ENCODE data around the gene KIAA1755. TPM values are rescaled to one million over a fixed set of nuclear protein-coding genes. Genes with fewer than 3 reads are reported as not detected.

The KIAA1755 gene
- total and polyA plus RNA-seq, 9 of the 15 experiments (the other 6 are each of a cell fraction or from before 2014, with no cell fraction given), result not detected

GRCh38 chr20:38249536-38250310 lies 10.8 kb downstream of the KIAA1755 start (continued):
- TF ChIP-seq, protein P1, sequence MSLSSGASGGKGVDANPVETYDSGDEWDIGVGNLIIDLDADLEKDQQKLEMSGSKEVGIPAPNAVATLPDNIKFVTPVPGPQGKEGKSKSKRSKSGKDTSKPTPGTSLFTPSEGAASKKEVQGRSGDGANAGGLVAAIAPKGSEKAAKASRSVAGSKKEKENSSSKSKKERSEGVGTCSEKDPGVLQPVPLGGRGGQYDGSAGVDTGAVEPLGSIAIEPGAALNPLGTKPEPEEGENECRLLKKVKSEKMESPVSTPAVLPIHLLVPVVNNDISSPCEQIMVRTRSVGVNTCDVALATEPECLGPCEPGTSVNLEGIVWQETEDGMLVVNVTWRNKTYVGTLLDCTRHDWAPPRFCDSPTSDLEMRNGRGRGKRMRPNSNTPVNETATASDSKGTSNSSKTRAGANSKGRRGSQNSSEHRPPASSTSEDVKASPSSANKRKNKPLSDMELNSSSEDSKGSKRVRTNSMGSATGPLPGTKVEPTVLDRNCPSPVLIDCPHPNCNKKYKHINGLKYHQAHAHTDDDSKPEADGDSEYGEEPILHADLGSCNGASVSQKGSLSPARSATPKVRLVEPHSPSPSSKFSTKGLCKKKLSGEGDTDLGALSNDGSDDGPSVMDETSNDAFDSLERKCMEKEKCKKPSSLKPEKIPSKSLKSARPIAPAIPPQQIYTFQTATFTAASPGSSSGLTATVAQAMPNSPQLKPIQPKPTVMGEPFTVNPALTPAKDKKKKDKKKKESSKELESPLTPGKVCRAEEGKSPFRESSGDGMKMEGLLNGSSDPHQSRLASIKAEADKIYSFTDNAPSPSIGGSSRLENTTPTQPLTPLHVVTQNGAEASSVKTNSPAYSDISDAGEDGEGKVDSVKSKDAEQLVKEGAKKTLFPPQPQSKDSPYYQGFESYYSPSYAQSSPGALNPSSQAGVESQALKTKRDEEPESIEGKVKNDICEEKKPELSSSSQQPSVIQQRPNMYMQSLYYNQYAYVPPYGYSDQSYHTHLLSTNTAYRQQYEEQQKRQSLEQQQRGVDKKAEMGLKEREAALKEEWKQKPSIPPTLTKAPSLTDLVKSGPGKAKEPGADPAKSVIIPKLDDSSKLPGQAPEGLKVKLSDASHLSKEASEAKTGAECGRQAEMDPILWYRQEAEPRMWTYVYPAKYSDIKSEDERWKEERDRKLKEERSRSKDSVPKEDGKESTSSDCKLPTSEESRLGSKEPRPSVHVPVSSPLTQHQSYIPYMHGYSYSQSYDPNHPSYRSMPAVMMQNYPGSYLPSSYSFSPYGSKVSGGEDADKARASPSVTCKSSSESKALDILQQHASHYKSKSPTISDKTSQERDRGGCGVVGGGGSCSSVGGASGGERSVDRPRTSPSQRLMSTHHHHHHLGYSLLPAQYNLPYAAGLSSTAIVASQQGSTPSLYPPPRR (CRISPR knock-in tag; IDR thresholded peaks at IDR 0.05; ENCODE audit: borderline replicate concordance), result no peak

DNA sequence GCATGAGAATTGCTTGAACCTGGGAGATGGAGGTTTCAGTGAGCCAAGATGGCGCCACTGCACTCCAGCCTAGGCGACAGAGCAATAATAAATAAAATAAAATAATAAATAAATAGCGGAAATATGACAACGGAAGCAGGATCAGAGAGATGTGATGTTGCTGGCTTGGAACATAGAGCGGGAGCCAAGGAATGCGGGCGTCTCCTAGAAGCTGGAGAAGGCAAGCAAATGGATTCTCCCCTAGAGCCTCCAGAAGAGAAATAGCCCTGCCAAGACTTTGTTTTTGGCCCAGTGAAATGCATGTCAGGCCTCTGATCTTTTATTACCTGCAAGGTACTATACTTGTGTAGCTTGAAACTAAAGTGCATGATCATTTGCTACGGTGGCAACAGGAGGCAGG lies 12.4 kb downstream of the KIAA1755 start:
- Histone ChIP-seq H3K4me1 (replicated peaks in 1 of 2; ENCODE audit: control insufficient read depth in 2 of 2, insufficient read depth in 2 of 2, low read length in 2 of 2) (no peaks in the 10 kb centered on the region; a peak in 1 of 5 replicates), H2AFZ (ENCODE audit: low read depth, low read length) (no peak overlapping the region), H3K9me1 (ENCODE audit: control insufficient read depth, insufficient read depth, low read length) (no peaks in the 10 kb centered on the region), H3K4me3 (no peak overlapping the region), H3K79me2 (ENCODE audit: control insufficient read depth, insufficient read depth, low read length) (no peaks in the 10 kb centered on the region), H3K27me3 (ENCODE audit: control insufficient read depth in 2 of 2, insufficient read depth in 2 of 2, low read length in 2 of 2) (peaks cover 4 to 20% of the 10 kb centered on the region in 2 experiments; a peak in 4 of 5 replicates), H3K36me3 (ENCODE audit: control insufficient read depth, insufficient read depth, low read length) (no peaks in the 10 kb centered on the region), H3K27ac (ENCODE audit: extremely low read depth, low read depth, low read length) (no peak overlapping the region), H3K9ac (ENCODE audit: insufficient read depth in 1 of 2, low read depth in 2 of 2, low read length in 2 of 2) (no peak overlapping the region), H3K4me2 (ENCODE audit: insufficient read depth, low read length) (no peak overlapping the region), H4K20me1 (replicated peaks; ENCODE audit: control insufficient read depth, insufficient read depth, low read length) (no peaks in the 10 kb centered on the region), H3K9me3 (replicated peaks; ENCODE audit: control insufficient read depth, insufficient read depth, low read depth, low read length) (peaks cover 9% of the 10 kb centered on the region)
- DNase-seq (ENCODE audit: extremely low read depth in 1 of 4, low spot score in 3 of 4) (no peak), FAIRE-seq (no peak), ATAC-seq (no peak)
- intact Hi-C loops (cut with micrococcal nuclease), result no loop called here
- BruUV-seq (replicated peaks), result no TSS peak
- POLR2A ChIA-PET, result interaction anchor here (0.6 kb wide), 1 partner anchor 140 kb away, joined by 4 read pairs; no protein-coding TSS in a partner anchor
- CTCF ChIA-PET (ENCODE audit: low intra/inter-chr PET ratio), result no interaction called here
- 2% methylated on average over 8 of the region's 8 CpGs for WGBS (ENCODE audit: insufficient coverage, low coverage, missing lambda C conversion rate)
- in situ Hi-C loops (cut with MboI), result no loop called here
- TF ChIP-seq NR1H2 (CRISPR knock-in tag; IDR thresholded peaks at IDR 0.05), result no peak
- TF ChIP-seq KLF6 (CRISPR knock-in tag; IDR thresholded peaks at IDR 0.05; ENCODE audit: borderline replicate concordance), result no peak
- TF ChIP-seq MIER1 (IDR thresholded peaks at IDR 0.05; ENCODE audit: low read depth), result no peak
- TF ChIP-seq E4F1 (CRISPR knock-in tag; IDR thresholded peaks at IDR 0.05; ENCODE audit: borderline replicate concordance), result no peak
- TF ChIP-seq ZNF436 (CRISPR knock-in tag; IDR thresholded peaks at IDR 0.05), result no peak
- TF ChIP-seq PCBP2 (IDR thresholded peaks at IDR 0.05; ENCODE audit: low read depth, low read length, poor library complexity, severe bottlenecking), result no peak
- no peak for TF ChIP-seq NR3C1 (CRISPR knock-in tag; IDR thresholded peaks at IDR 0.05)
- no peak for TF ChIP-seq KAT2B (IDR thresholded peaks at IDR 0.05; ENCODE audit: low read depth, low read length)
- TF ChIP-seq, protein P2, sequence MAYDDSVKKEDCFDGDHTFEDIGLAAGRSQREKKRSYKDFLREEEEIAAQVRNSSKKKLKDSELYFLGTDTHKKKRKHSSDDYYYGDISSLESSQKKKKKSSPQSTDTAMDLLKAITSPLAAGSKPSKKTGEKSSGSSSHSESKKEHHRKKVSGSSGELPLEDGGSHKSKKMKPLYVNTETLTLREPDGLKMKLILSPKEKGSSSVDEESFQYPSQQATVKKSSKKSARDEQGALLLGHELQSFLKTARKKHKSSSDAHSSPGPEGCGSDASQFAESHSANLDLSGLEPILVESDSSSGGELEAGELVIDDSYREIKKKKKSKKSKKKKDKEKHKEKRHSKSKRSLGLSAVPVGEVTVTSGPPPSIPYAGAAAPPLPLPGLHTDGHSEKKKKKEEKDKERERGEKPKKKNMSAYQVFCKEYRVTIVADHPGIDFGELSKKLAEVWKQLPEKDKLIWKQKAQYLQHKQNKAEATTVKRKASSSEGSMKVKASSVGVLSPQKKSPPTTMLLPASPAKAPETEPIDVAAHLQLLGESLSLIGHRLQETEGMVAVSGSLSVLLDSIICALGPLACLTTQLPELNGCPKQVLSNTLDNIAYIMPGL (CRISPR knock-in tag; IDR thresholded peaks at IDR 0.05), result no peak

Measured in K562 (cell line).